HG02798 (cell line): ENCODE measurements around the gene CDC6.

Source experiments
- ATAC-seq: cut with Tn5 transposase; IDR thresholded peaks from one replicate; pipeline ENCODE4 v1.9.1; 2021; ENCODE audit warnings: mild to moderate bottlenecking; ENCODE audit not compliant: unreplicated experiment, poor library complexity

Gene CDC6, protein sequence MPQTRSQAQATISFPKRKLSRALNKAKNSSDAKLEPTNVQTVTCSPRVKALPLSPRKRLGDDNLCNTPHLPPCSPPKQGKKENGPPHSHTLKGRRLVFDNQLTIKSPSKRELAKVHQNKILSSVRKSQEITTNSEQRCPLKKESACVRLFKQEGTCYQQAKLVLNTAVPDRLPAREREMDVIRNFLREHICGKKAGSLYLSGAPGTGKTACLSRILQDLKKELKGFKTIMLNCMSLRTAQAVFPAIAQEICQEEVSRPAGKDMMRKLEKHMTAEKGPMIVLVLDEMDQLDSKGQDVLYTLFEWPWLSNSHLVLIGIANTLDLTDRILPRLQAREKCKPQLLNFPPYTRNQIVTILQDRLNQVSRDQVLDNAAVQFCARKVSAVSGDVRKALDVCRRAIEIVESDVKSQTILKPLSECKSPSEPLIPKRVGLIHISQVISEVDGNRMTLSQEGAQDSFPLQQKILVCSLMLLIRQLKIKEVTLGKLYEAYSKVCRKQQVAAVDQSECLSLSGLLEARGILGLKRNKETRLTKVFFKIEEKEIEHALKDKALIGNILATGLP

DNA sequence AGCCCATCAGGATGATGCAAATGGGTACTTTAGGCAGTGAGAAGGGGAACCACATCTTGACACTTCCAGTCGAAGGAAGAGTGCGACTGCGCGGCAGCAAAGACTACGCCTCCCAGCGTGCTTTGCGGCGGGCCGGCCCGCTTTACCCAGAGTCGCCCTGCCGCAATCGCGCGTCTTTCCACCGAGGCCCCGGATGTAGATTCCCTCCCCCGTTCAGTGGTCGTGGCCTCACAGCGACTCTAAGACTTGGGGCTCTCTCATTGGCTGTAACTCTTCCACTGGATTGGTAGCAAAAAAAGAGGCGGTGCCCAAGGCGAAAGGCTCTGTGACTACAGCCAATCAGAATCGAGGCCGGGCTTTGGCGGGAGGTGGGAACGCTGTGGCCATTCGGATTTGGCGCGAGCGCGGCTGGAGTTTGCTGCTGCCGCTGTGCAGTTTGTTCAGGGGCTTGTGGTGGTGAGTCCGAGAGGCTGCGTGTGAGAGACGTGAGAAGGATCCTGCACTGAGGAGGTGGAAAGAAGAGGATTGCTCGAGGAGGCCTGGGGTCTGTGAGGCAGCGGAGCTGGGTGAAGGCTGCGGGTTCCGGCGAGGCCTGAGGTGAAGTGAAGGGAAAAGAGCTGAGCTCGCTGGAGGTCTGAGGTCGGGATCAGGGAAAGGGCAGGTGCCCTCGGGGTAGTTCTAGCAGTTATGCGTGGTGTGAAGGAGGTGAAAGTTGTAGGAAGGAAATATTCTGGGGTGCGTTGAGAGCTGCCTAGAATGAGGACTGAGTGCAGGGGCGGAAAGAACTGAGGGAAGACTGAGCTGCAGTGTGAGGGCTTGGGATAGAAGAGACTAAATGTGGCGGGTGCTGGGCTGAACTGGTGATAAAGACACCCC is at the start of gene CDC6:
TSS of gene CDC6 (plus strand) at position 386 of the 876 bp plus-strand sequence. CDS start 1,542 bp downstream, outside the sequence.
- peak; percentile 95 for ATAC-seq

DNA sequence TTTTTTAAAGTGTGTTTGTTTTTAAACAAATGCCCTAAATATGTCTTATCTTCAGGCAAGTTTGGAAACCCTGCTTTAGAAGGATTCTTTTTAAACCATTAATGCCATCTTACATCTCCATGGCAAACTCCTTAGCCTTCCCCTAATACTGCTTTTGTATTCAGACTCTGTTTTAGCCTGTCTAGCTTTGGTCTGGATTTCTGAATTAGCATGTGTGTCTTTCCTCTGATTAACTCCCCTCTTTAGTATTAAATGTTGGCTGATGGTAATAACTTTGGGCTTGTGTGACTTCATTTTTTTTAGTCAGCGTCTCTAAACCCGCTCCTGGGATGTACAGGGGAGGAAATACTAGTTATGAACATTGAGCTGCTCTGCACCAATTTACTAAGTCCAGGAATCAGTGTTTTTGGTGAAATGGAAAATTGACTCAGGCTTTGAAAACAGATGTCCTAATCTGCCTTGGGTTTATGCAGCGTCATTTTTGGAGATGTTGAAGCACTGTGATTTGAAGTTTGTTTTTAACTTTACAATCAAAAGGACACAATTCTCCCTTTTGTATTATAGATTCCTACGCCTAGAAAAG is 46.3 kb upstream of the CDC6 start:
- ATAC-seq, result no peak

GRCh38 chr17:40242774-40243173 is 44.9 kb upstream of the CDC6 start:
- no peak for ATAC-seq

GRCh38 chr17:40243761-40244160 is 43.9 kb upstream of the CDC6 start:
- no peak for ATAC-seq

DNA sequence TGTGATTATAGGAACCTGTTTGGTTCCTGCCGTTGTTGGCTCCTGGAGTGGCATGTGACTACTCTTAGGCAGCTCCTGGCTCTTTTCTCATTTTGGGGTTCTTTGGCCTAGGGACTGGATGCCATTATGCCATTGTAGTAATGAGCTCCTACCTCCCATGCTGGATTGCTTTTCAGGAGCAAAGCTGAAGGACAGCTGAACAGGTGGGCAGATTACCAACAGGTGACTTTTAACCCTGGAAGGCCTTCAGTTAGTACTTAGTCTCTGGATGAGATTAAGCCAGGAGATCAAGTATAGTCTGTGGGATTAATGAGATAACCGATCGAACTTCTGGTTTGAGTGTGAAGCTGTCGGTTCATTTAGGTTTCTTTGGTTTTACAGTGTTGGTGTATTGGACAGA is 43.4 kb upstream of the CDC6 start:
- ATAC-seq, result no peak

DNA sequence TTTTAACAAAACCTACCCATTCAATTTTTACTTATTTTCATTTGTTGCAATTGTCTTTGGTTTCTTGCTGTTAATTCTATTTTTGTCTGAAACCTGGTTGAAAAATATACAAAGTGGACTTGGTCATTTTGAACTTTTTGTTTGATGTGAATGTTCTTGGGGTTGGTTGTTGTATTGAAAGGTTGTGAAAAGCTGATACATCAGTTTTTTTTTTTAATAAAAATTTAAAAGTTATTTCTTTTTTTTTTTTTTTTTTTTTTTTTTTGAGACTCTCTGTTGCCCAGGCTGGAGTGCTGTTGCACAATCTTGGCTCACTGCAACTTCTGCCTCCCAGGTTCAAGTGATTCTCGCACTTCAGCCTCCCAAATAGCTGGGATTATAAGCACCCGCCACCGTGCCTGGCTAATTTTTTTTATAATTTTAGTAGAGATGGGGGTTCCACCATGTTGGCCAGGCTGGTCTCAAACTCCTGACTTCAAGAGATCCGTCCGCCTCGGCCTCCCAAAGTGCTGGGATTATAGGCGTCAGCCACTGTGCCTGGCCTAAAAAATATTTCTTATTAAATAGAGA is 39.7 kb upstream of the CDC6 start:
- no peak for ATAC-seq

- no peak for ATAC-seq
These were observed 39.2 kb upstream of the CDC6 start for GRCh38 chr17:40248507-40248906.

DNA sequence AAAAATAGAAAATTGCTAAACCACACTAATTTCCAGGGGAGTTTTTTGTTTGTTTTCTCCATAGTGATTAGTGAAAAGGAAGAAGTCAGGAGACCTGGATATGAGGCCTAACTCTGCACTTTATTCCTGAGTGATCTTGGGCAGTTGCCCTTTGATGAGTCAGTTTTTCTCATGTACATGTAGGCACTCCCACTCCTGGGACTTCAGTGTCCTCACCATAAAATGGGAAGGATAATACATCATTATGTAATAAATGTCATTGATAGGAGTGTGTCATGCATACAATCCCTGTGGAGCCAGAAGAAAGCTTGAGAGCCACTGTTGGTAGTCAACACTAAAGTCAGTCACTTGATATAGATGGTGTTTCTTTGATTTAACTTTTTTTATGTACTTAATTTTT is 36.1 kb upstream of the CDC6 start:
- ATAC-seq, result no peak

- ATAC-seq, result no peak
These were observed 34.1 kb upstream of the CDC6 start for GRCh38 chr17:40253565-40253964.

GRCh38 chr17:40259505-40259904 is 28.2 kb upstream of the CDC6 start:
- no peak for ATAC-seq

GRCh38 chr17:40260528-40260927 is 27.2 kb upstream of the CDC6 start:
- ATAC-seq, result no peak

DNA sequence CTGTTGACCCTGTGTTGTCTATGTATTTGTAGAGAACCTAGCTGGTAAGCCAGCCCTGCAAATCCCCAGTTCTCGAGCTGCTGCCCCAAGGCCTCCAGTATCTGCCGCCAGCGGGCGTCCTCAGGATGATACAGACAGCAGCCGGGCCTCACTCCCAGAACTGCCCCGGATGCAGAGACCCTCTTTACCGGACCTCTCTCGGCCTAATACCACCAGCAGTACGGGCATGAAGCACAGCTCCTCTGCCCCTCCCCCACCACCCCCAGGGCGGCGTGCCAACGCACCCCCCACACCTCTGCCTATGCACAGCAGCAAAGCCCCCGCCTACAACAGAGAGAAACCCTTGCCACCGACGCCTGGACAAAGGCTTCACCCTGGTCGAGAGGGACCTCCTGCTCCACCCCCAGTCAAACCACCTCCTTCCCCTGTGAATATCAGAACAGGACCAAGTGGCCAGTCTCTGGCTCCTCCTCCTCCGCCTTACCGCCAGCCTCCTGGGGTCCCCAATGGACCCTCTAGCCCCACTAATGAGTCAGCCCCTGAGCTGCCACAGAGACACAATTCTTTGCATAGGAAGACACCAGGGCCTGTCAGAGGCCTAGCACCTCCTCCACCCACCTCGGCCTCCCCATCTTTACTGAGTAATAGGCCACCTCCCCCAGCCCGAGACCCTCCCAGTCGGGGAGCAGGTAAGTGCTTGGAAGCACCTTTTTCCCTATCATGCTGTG is 23.1 kb upstream of the CDC6 start:
- ATAC-seq, result no peak

DNA sequence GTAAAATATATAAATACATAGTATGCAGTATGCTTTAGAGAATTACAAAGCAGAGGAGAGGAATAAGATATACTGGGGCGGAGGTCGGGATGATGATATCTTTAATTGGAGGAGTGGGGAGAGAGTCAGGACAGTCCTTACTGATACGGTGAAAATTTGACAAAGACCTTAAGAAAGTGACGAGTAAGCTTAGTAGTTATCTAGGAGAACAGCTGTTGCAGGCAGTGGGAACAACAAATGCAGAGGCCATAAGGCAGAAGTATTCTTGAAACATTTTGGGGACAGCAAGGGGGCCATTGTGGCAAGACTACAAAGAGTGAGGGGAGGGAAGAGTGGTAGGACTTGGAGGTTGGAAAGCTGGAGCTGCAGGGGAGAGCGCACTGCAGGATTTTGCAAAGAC is 22.3 kb upstream of the CDC6 start:
- no peak for ATAC-seq

DNA sequence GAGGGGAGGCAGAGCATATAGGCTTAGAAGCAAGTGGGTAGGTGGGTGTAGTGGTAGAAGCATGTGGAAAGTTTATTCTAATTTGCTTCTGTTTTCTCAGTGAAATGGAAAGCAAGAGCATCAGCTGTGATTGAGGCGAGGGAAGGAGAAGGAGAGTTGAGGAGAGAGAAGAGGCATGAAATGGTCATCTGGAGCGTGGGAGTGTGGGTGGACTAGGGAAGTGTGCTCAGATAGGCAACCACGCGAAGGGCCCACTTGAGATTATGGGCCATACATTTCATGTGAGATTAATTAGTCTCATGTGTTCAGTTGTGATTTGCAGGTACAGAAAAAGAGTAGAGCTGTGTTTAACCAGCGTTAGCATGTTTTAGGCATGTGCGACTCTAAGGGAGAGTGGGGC is 20.8 kb upstream of the CDC6 start:
- no peak for ATAC-seq

- ATAC-seq, result no peak
These were observed 19.5 kb upstream of the CDC6 start for GRCh38 chr17:40268141-40268712.

GRCh38 chr17:40278414-40278813 is 9.3 kb upstream of the CDC6 start:
- ATAC-seq, result no peak

GRCh38 chr17:40279402-40279801 is 8.3 kb upstream of the CDC6 start:
- no peak for ATAC-seq

DNA sequence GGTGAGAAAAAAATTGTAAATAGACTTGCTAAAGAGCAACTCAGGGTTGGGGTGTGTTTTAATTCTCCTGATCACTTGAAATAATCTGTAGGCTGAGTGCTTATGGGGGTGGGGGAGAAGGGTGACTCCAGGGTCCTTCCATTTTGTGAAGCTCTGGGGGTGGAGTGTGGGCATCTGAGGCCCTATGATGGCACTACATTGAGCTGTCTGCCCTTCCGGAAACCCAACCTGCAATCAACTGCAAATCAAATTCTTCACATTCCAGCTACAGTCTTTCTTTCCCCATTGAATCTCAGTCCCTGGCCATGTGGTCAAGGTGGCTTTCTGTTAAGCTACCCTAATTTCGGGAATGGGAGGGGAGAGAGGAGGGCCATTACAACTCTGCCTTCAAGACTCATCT is 6.0 kb upstream of the CDC6 start:
- ATAC-seq, result no peak

GRCh38 chr17:40283662-40284061 is 4.0 kb upstream of the CDC6 start:
- ATAC-seq, result no peak
